Muscle of back (tissue), 11 donors: Measurements from ENCODE around the gene ANKRD26. TPM values are rescaled to one million over a fixed set of nuclear protein-coding genes. Genes with fewer than 3 reads are reported as not detected.
A peak's percentile ranks its signal among the peaks of the same experiment; 100 is the strongest.

Experiments used
- DNase-seq, 3 donors: peaks; one replicate each; pipeline versions ENCODE4 v3.0.0 to v3.0.0-alpha.2; 2013
- polyA plus RNA-seq, 10 donors: library from polyadenylated mRNA; unstranded; fragments of 120-200 nt; gene quantifications; one replicate each; pipeline ENCODE4 v1.2.1, GENCODE V29; 2013; ENCODE audit not compliant: insufficient read length in 10 of 10

The ANKRD26 gene
- polyA plus RNA-seq, 10 donors, result 7.5 to 17.9 (median 11.5) TPM

DNA sequence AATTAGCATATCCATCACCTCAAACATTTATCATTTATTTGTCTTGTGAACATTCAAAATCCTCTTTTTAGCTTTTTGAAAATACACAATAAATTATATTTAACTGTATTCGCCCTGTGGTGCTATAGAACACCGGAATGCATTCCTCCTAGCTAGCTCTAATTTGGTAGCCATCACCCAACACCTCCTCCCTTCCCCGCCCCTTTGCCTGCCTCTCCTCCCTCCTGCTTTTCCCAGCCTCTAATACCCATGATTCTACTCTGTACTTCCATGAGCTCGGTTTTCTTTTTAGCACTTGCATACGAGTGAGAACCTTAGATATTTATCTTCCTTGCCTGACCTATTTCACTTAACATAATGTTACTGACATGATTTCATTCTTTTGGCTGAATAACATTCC is 80.1 kb downstream of the ANKRD26 start:
- DNase-seq, result no peak

DNA sequence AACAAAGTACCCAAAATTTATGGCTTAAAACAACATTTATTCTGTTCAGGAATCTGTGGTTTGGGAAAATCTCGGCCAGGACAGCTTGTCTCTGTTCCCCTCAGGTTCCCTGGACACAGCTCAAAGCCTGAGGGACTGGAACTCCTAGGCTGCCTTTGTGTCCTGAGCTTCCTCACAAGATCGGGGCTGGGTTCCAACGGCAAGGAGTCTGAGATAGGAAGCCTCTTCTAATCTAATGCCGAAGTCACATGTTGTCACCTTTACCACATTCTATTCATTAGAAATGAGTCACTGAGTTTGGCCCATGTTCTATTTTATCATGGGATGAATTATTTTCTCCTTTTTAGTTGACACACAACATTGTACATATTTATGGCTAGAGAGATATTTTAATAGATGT is 80.5 kb downstream of the ANKRD26 start:
- DNase-seq, result no peak

DNA sequence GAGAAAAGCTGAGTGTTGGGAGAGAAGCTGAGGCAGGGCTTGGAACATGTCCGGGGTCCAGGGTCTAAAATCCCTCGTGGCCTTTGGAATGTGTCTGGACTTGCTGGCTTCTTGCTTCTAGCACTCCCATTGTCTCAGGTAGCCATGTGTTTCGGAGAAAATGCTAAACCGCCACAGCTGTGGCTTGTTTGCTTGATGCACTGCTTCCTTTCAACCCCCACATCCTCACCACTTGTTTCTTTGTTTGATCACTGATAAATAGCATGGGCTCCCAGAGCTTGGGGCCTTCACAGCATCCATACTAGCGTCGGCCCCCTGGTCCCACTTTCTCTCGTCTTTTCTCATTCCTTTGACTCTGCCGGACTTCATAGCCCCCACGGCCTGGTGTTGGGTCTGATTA is 102.7 kb downstream of the ANKRD26 start:
- DNase-seq, result no peak

DNA sequence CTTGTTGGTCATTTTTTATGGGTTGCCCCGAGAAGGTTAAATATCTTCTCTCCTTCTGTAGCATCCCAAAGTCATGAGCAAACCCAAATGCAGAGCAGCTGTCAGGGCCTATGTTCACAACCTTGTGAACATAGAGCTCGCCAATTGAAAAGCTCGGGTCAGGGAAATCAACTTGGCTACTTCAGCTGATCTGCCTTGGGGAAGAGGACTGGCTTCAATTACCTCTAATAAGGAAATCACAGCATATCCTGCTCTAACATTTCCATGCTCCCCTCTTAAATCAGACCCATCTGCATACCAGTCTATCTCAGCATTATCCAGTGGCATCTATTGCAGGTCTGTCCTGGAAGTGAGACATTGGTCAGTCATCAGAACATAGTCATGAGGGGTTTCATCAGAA is 105.6 kb downstream of the ANKRD26 start:
- no peak for DNase-seq

DNA sequence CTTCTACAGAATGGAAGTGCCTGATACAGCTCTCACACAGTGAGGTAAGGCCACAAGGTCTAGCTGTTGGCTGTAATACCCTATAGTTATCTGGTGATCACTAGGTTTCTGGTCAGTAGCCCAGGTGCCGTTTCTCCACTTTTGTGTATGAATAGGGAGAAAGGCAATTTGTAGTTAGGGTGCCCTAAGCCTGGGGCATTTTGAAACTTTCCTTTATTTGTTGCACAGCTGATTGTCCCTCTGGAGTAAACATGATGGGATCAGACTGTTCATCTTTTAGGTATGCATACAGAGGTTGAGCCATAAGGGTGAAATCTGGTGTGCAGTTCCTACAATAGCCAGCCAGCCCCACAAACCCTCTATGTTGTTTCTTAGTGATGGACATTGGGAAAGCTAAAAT is 112.4 kb downstream of the ANKRD26 start:
- DNase-seq, result no peak

DNA sequence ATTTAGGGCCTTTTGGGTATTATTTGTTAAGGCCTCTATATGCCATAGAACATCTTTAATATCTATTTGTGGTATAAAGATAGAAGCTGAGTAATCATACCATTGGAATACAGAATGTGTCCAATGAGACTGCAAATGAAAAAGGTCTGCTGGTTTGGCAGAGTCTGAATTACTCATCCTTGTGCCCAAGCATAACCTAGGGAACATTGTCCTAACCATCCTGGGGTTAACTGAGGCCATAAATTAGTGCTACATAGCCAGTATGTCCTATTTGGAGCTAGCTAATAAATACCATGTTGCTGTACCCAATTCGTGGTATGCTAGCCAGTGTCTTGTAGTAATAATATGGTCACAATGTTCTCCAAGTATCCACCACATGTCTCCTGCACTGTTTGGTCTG is 117.1 kb downstream of the ANKRD26 start:
- no peak for DNase-seq

DNA sequence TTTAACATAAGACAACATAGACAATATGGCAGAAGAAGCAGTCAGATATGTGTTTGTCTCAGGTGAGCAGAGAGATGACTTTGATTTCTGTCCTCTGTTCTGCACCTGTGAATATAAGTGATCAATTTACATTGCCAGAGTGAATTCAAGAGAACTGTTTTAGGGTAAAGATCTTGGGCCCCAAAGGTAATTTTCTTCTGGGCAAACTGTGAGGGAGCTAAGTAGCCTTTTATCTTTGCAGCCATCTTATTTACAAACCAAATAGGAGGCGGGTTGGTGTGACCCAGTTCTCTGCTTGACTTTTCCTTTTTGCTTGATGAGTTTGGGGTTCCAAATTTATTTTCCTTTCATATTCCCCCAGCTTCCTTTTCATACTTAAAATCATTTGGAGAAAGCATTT is 118.2 kb downstream of the ANKRD26 start:
- no peak for DNase-seq

DNA sequence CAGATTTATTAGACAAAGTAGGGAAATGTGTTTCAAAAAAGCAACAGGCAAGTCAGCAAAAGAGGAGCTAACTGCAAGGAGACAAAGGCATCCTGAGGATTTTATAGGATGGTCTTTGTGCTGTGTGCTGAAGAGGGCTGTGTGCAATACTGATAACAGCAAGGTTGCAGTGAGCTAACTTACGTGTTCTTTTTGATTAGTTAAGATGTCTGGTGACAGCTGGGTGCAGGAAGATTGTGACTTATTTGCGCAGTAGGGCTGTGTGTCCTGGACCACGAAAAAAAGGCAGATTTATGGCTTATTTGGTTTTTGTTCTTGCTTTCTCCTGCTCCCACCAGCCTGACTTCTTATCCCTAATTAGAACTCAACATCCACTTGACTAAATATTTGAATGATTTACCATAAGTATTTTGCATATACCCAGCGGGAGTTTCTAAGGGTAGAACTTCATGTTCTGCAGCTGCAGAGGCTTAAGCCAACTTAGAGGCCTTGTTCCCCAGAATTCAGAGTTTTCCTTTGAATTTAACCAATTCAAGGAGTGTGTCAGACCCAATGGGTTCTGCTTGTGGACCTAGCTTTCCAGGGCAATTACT is 119.0 kb downstream of the ANKRD26 start:
- no peak for DNase-seq

DNA sequence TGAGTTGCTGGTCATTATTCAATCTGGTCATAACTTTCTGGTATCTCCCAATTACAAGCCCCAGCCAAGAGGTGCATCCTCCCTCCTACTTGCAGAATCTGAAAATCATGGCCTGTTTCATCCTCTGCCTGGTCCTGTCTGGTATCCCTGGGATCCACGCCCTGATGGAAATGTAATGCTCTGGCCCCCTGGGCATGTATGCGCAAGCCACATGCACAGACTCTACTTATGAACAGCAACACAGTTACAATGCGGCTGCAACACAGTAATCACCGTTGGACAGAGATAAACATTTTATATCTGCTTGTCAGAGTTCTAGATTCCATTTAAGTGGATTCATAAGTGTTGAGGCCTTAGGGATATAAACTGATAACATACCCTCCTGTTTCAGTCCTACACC is 121.8 kb downstream of the ANKRD26 start:
- DNase-seq, result no peak

DNA sequence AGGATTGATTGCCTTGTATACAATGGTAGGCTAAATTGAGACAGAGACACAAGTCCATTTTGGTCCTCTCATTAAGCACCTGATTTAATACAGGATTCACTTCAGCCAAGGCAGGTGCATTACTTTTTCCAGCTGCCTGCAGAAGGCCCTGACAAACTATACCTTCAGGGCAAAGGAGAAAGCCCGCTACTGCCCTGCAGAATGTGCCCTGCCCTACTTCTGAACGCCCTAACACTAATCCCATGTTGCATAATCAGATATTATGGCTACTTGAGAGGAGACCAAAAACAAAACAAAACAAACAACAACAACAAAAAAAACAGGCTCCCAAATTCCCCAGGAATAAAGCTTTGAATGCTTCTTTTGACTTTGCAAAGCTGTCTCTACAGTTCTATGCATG is 122.7 kb downstream of the ANKRD26 start:
- DNase-seq, result no peak

DNA sequence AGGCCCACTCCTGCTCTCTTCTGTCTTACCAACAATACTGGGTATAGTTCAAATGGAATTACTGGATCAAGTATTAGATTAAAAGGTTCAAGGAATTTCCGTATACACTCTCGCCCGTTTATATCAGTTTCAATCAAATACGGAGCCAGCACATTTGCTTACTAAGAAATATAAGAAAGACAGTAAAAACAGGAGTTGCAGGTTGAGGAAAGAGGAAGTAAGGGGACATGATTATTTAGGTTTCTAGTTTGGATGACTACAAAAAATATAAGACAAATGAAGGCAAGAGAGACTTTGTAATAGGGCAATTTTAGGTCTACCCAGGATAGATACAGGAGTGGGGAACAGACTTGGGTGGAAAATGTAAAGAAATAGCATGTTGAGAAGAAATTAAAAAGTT is 129.6 kb downstream of the ANKRD26 start:
- no peak for DNase-seq

DNA sequence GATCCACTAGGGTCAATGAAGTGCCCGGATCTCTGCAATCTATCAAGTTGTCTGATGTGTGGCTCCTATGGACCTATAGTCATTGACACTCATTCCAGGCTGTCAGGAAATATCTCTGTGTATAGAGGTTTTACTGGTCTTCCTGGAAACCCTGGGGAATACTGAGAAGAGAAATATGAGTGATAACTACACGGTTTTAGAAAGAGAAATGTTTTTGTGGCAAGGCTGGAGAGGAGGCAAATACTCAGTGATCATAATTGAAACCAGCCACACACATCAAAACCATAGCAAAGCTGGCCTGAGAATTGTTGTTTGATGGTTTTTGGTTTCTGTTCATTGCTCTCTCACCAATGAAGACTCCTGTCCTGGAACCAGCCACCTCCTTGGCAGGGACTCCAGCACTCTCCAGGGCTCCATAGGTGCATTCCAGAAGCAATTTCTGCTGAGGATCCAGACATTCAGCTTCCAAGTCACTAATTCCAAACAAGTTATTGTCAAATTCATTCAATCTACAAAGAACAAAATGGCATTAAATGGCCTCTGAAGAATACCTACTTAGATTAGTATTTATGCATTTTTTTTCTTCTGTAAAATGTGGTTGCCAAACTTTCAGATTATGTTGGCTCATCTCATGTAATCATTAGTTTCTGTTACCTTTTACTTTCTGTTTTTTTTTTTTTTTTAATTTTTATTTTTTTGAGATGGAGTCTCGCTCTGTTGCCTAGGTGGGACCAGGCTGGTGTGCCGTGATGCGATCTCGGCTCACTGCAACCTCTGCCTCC is 131.0 kb downstream of the ANKRD26 start:
- DNase-seq, result peak in 1 of 3 donors; percentile 31

DNA sequence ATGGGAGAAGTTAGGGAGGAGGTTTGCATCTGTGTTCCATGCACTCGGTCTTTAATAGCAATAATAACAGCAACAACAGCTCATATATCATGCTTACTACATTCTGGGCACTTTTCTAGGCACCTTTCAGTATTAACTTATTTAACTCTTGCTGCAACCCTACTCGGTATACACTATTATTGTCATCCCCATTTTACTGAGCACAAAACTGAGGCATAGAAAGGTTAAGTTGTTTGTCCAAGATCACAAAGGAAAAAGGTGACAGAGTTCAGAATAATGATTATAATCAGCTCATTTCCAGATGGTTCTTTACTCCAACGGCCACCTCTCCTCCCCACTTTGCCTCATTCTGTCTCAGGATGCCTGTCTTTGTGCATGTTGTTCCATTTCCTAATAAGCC is 137.5 kb downstream of the ANKRD26 start:
- DNase-seq, result no peak

DNA sequence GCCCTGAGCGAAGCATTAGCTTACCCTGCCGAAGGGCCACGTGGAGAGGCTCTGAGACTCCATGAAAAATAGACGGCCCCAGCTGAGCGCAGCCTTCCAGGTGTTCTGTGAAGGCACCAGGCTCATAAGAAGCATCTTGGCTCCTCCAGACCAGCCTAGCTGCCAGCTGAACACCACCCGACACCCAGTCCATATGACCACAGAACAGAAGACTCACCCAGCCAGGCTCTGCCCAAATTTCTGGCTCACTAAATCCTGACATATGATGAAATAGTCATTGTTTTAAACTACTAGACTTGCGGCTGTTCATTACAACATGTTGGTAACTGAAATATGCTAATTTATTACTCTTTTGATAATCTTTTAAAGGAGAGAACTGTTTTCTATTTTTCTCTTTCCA is 140.0 kb downstream of the ANKRD26 start:
- no peak for DNase-seq

DNA sequence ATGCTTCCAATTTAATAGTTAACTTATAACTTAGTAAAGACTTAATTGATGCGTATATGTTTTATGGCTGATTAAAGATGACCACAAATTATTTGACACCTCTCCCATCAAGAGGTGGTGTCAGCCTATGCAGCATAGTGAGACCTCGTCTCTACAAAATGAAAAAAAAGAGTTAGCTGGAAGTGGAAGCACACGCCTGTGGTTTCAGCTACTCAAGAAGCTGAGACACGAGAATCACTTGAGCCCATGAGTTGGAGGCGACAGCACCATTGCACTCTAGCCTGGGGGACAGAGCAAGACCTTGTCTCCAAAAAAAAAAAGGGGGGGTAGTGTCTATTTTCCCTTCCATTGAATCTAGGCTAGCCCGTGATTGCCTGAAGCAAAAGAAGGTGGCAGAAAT is 140.5 kb downstream of the ANKRD26 start:
- DNase-seq, result no peak

Other genes with a start within 250 kb of the ANKRD26 start
- gene ABI1, start 239.5 kb downstream of the ANKRD26 start, polyA plus RNA-seq, result 10 to 100 TPM; 39.6 to 53.1 (median 44.1) TPM
- gene YME1L1, start 53.9 kb upstream of the ANKRD26 start, polyA plus RNA-seq, result 100 to 1,000 TPM in 2 of 10 donors, 10 to 100 TPM in 8; 73.5 to 107 (median 93.7) TPM
- 10 to 100 TPM in 3 of 10 donors, 1 to 10 TPM in 7; 6.6 to 14.1 (median 7.4) TPM for gene MASTL, start 54.9 kb upstream of the ANKRD26 start, polyA plus RNA-seq
- gene ACBD5, start 140.3 kb upstream of the ANKRD26 start, polyA plus RNA-seq, result 10 to 100 TPM; 18.9 to 30.6 (median 23.2) TPM